Astrocyte (in vitro differentiated cells and primary cell): ENCODE measurements around the gene CDK11A.

Experiments used
- EZH2 ChIP-seq: IDR thresholded peaks from 2 replicates; pipeline ENCODE4 v1.6.1; 2012; ENCODE audit warnings: mild to moderate bottlenecking, low read length, inconsistent platforms; ENCODE audit not compliant: insufficient read depth
- TF ChIP-seq, protein P1 (sequence below): IDR thresholded peaks from 2 replicates; pipeline ENCODE4 v1.5.1; 2011; ENCODE audit warnings: low read depth, mild to moderate bottlenecking, inconsistent platforms, low read length, moderate library complexity; ENCODE audit not compliant: insufficient read depth

DNA sequence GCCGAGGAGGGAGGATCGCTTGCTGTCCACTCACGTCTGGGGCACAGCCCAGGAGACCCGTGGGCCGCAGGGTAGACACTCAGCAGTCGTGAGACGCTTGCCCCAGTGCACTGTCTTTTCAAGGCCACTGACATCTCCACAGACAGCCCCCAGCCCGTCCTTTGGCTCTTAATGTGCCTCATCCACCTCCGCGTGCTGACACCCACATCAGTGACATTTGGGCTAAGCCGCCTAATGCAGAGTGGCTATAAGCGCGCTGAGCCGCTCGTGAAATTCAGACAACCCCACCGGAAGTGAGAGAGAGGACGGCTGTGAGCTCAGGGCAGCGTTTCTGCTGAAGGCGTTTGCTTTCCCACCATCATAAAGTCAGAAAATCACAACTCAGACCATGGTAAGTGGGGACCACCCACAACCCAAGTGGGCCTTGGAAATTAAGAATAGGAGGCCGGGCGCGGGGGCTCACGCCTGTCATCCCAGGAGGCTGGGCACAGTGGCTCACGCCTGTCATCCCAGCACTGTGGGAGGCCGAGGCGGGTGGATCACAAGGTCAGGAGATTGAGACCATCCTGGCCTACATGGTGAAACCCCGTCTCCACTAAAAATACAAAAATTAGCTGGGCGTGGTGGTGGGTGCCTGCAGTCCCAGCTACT, 40.0 kb downstream of the CDK11A start:
- TF ChIP-seq, protein P1, sequence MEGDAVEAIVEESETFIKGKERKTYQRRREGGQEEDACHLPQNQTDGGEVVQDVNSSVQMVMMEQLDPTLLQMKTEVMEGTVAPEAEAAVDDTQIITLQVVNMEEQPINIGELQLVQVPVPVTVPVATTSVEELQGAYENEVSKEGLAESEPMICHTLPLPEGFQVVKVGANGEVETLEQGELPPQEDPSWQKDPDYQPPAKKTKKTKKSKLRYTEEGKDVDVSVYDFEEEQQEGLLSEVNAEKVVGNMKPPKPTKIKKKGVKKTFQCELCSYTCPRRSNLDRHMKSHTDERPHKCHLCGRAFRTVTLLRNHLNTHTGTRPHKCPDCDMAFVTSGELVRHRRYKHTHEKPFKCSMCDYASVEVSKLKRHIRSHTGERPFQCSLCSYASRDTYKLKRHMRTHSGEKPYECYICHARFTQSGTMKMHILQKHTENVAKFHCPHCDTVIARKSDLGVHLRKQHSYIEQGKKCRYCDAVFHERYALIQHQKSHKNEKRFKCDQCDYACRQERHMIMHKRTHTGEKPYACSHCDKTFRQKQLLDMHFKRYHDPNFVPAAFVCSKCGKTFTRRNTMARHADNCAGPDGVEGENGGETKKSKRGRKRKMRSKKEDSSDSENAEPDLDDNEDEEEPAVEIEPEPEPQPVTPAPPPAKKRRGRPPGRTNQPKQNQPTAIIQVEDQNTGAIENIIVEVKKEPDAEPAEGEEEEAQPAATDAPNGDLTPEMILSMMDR, result no peak
- no peak for TF ChIP-seq EZH2
